GM18519 (cell line): ENCODE results near the gene C2CD3.
A peak's percentile ranks its signal among the peaks of the same experiment; 100 is the strongest.

ENCODE experiments used
- ATAC-seq: cut with Tn5 transposase; IDR thresholded peaks from one replicate; pipeline ENCODE4 v1.9.1; 2021; ENCODE audit warnings: mild to moderate bottlenecking, moderate library complexity; ENCODE audit not compliant: unreplicated experiment, low FRiP score

The C2CD3 gene

GRCh38 chr11:74170694-74171629, at the start of gene C2CD3, which contains the start of gene PPME1:
TSS of gene C2CD3 (minus strand) at chr11:74171002. CDS start at chr11:74170792, 210 bp downstream.
TSS of gene PPME1 (plus strand) at chr11:74171289. CDS start at chr11:74171422, 133 bp downstream.
- peak; percentile 82 for ATAC-seq

- no peak for ATAC-seq
Measured at GRCh38 chr11:74220376-74220775, 49.6 kb upstream of the C2CD3 start.

GRCh38 chr11:74212533-74212932, 41.7 kb upstream of the C2CD3 start:
- ATAC-seq = no peak

- no peak for ATAC-seq
Measured at GRCh38 chr11:74208507-74208906, 37.7 kb upstream of the C2CD3 start.

- ATAC-seq = no peak
Measured at GRCh38 chr11:74206746-74207145, 35.9 kb upstream of the C2CD3 start.

- ATAC-seq = no peak
Measured at GRCh38 chr11:74205181-74205580, 34.4 kb upstream of the C2CD3 start.

- ATAC-seq = no peak
Measured at GRCh38 chr11:74204701-74205100, 33.9 kb upstream of the C2CD3 start.

GRCh38 chr11:74203966-74204365, 33.2 kb upstream of the C2CD3 start:
- ATAC-seq = no peak

GRCh38 chr11:74196781-74197486, 26.1 kb upstream of the C2CD3 start:
- ATAC-seq = no peak

GRCh38 chr11:74195828-74196227, 25.0 kb upstream of the C2CD3 start:
- ATAC-seq = no peak

GRCh38 chr11:74185695-74186094, 14.9 kb upstream of the C2CD3 start:
- ATAC-seq = no peak

GRCh38 chr11:74185285-74185684, 14.5 kb upstream of the C2CD3 start:
- ATAC-seq = no peak

GRCh38 chr11:74182635-74183034, 11.8 kb upstream of the C2CD3 start:
- ATAC-seq = no peak

GRCh38 chr11:74179234-74180052, 8.6 kb upstream of the C2CD3 start:
- ATAC-seq = no peak

- ATAC-seq = no peak
Measured at GRCh38 chr11:74175920-74176319, 5.1 kb upstream of the C2CD3 start.

GRCh38 chr11:74171997-74172396, 1.2 kb upstream of the C2CD3 start:
- ATAC-seq = no peak

GRCh38 chr11:74171630-74171968, 797 bp upstream of the C2CD3 start:
- ATAC-seq = no peak

GRCh38 chr11:74169738-74170458, 904 bp downstream of the C2CD3 start:
- no peak for ATAC-seq

- ATAC-seq = no peak
Measured at GRCh38 chr11:74168838-74169237, 2.0 kb downstream of the C2CD3 start.
